CD8-positive, alpha-beta memory T cell (primary cell): ENCODE data around the gene SOX9. TPM values are rescaled to one million over a fixed set of nuclear protein-coding genes. Genes with fewer than 3 reads are reported as not detected.
"Not testable (repeated sequence)": the region's sequence is repeated elsewhere in the genome, so short reads cannot be mapped to it uniquely, and the experiment has no call there.

Source experiments
- CTCF ChIA-PET: fragments of 350-600 bp; sonication (Branson Sonifier 250); formaldehyde crosslinking; loops from one replicate; lab custom pipeline; 2021; ENCODE audit warnings: antibody characterized with exemption; lab: Charles Lee
- POLR2A ChIA-PET: fragments of 350-600 bp; sonication (Branson Sonifier 250); formaldehyde crosslinking; loops from one replicate; lab custom pipeline; 2021; ENCODE audit warnings: antibody characterized with exemption; lab: Charles Lee
- DNase-seq, 5 donors: peaks; one replicate each; pipeline versions ENCODE4 v3.0.0 to v3.0.0-alpha.2; 2020 to 2022; ENCODE audit warnings: mixed read lengths in 1 of 5
- H3K27ac ChIP-seq: one replicate; pipeline ENCODE4 v1.7.0; 2013; ENCODE audit warnings: low read depth, mild to moderate bottlenecking, low read length, moderate library complexity
- H3K27me3 ChIP-seq: 2 replicates; pipeline ENCODE4 v1.7.0; 2013; ENCODE audit warnings: low read length, mild to moderate bottlenecking; ENCODE audit not compliant: insufficient read depth, poor library complexity, severe bottlenecking
- H3K36me3 ChIP-seq: 2 replicates; pipeline ENCODE4 v1.7.0; 2013; ENCODE audit warnings: mild to moderate bottlenecking, low read length, moderate library complexity; ENCODE audit not compliant: insufficient read depth
- H3K4me1 ChIP-seq: 2 replicates; pipeline ENCODE4 v1.7.0; 2013; ENCODE audit warnings: mild to moderate bottlenecking, low read length, moderate library complexity; ENCODE audit not compliant: insufficient read depth
- H3K4me3 ChIP-seq: 2 replicates; pipeline ENCODE4 v1.7.0; 2013; ENCODE audit warnings: mild to moderate bottlenecking, low read length
- H3K9me3 ChIP-seq: 2 replicates; pipeline ENCODE4 v1.7.0; 2013; ENCODE audit warnings: mild to moderate bottlenecking, low read length
- H3K27ac Mint-ChIP-seq, 8 donors: one replicate each; pipeline ENCODE4 v1.8.0; 2020 to 2021; ENCODE audit warnings: mixed read lengths in 8 of 8, mild to moderate bottlenecking in 6 of 8, inconsistent platforms in 3 of 8, moderate library complexity in 3 of 8
- H3K27me3 Mint-ChIP-seq, 2 donors: one replicate each; pipeline ENCODE4 v1.8.0; 2020 to 2021; ENCODE audit warnings: mixed read lengths in 2 of 2, mild to moderate bottlenecking in 1 of 2, moderate library complexity in 1 of 2
- H3K36me3 Mint-ChIP-seq, 3 donors: one replicate each; pipeline ENCODE4 v1.8.0; 2020 to 2021; ENCODE audit warnings: mixed read lengths in 3 of 3, inconsistent platforms in 1 of 3, mild to moderate bottlenecking in 1 of 3
- H3K4me1 Mint-ChIP-seq, 3 donors: one replicate each; pipeline ENCODE4 v1.8.0; 2020 to 2021; ENCODE audit warnings: mixed read lengths in 3 of 3, inconsistent platforms in 1 of 3, mild to moderate bottlenecking in 1 of 3
- H3K4me3 Mint-ChIP-seq, 7 donors: one replicate each; pipeline ENCODE4 v1.8.0; 2020 to 2021; ENCODE audit warnings: mixed read lengths in 7 of 7, mild to moderate bottlenecking in 6 of 7, moderate library complexity in 4 of 7, inconsistent platforms in 2 of 7
- H3K9me3 Mint-ChIP-seq, 5 donors: one replicate each; pipeline ENCODE4 v1.8.0; 2020 to 2022; ENCODE audit warnings: mixed read lengths in 5 of 5, mild to moderate bottlenecking in 3 of 5, moderate library complexity in 2 of 5, inconsistent platforms in 1 of 5
- polyA plus RNA-seq: library from polyadenylated mRNA; unstranded; fragments of 300-500 nt; fragmentation: Illumina TruSeq; gene quantifications from one replicate; pipeline ENCODE4 v1.2.3, GENCODE V29; 2021
- total RNA-seq, 2 experiments: library from RNA; stranded (reverse); gene quantifications; one replicate each; pipeline ENCODE4 v1.2.3, GENCODE V29; 2021

Gene SOX9
- total and polyA plus RNA-seq, 3 experiments from 2014 or later: not detected

- Mint-ChIP-seq H3K27me3 (peaks cover 1 to 8% of the 10 kb centered on the region in 2 donors), H3K4me1 (no peaks in the 10 kb centered on the region), H3K36me3 (no peaks in the 10 kb centered on the region), H3K9me3 (peaks cover 4 to 12% (median 5%) of the 10 kb centered on the region in 5 donors), H3K4me3 (no peak overlapping the region), H3K27ac (no peak overlapping the region)
- Histone ChIP-seq H3K4me1 (no peaks in the 10 kb centered on the region), H3K36me3 (no peaks in the 10 kb centered on the region), H3K9me3 (no peaks in the 10 kb centered on the region), H3K4me3 (no peak overlapping the region), H3K27ac (no peak overlapping the region), H3K27me3 (no peaks in the 10 kb centered on the region)
- POLR2A ChIA-PET: no interaction called here
- CTCF ChIA-PET: no interaction called here
- DNase-seq: no peak
These were observed 16.3 kb downstream of the SOX9 start for GRCh38 chr17:72137161-72137560.

- H3K36me3 Mint-ChIP-seq: no peaks in the 10 kb centered on the region
- H3K4me1 Mint-ChIP-seq: no peaks in the 10 kb centered on the region
- H3K9me3 ChIP-seq: no peaks in the 10 kb centered on the region
- no peaks in the 10 kb centered on the region for H3K27me3 ChIP-seq
- no peak overlapping the region for H3K27ac Mint-ChIP-seq
- no peak overlapping the region for H3K4me3 ChIP-seq
- no peaks in the 10 kb centered on the region for H3K36me3 ChIP-seq
- DNase-seq: no peak
- no peak overlapping the region for H3K27ac ChIP-seq
- CTCF ChIA-PET: no interaction called here
- POLR2A ChIA-PET: no interaction called here
- peaks cover 1 to 8% of the 10 kb centered on the region in 2 donors for H3K27me3 Mint-ChIP-seq
- H3K4me3 Mint-ChIP-seq: no peak overlapping the region
- peaks cover 4 to 12% (median 5%) of the 10 kb centered on the region in 5 donors for H3K9me3 Mint-ChIP-seq
- H3K4me1 ChIP-seq: no peaks in the 10 kb centered on the region
These were observed 18.4 kb downstream of the SOX9 start for GRCh38 chr17:72139212-72139611.

- no peak for DNase-seq
- Mint-ChIP-seq H3K4me3 (no peak overlapping the region), H3K4me1 (no peaks in the 10 kb centered on the region), H3K27ac (no peak overlapping the region), H3K36me3 (no peaks in the 10 kb centered on the region), H3K9me3 (peaks cover 0 to 12% (median 5%) of the 10 kb centered on the region in 5 donors), H3K27me3 (peaks cover 0 to 4% of the 10 kb centered on the region in 2 donors)
- H3K4me3 ChIP-seq: no peak overlapping the region
- H3K9me3 ChIP-seq: no peaks in the 10 kb centered on the region
- CTCF ChIA-PET: no interaction called here
- no peaks in the 10 kb centered on the region for H3K27me3 ChIP-seq
- H3K27ac ChIP-seq: no peak overlapping the region
- H3K36me3 ChIP-seq: no peaks in the 10 kb centered on the region
- POLR2A ChIA-PET: no interaction called here
- no peaks in the 10 kb centered on the region for H3K4me1 ChIP-seq
These were observed 20.5 kb downstream of the SOX9 start for GRCh38 chr17:72141336-72141735.

GRCh38 chr17:72142097-72142496, 21.3 kb downstream of the SOX9 start:
- H3K27me3 Mint-ChIP-seq, H3K27me3 ChIP-seq, H3K4me1 Mint-ChIP-seq, H3K4me1 ChIP-seq, H3K27ac Mint-ChIP-seq, H3K4me3 ChIP-seq, H3K36me3 ChIP-seq, H3K9me3 ChIP-seq, H3K27ac ChIP-seq, DNase-seq, H3K4me3 Mint-ChIP-seq, H3K36me3 Mint-ChIP-seq, POLR2A ChIA-PET, CTCF ChIA-PET: not testable (repeated sequence)
- peaks cover 0 to 15% (median 2%) of the 10 kb centered on the region in 5 donors for H3K9me3 Mint-ChIP-seq

GRCh38 chr17:72142614-72143013, 21.8 kb downstream of the SOX9 start:
- H3K27ac Mint-ChIP-seq: no peak overlapping the region
- DNase-seq: no peak
- Histone ChIP-seq H3K4me3 (no peak overlapping the region), H3K36me3 (no peaks in the 10 kb centered on the region), H3K4me1 (no peaks in the 10 kb centered on the region), H3K27ac (no peak overlapping the region), H3K9me3 (no peaks in the 10 kb centered on the region), H3K27me3 (no peaks in the 10 kb centered on the region)
- ChIA-PET CTCF (no interaction called here), POLR2A (no interaction called here)
- peaks cover 0 to 4% of the 10 kb centered on the region in 2 donors for H3K27me3 Mint-ChIP-seq
- peaks cover 0 to 15% (median 2%) of the 10 kb centered on the region in 5 donors for H3K9me3 Mint-ChIP-seq
- no peak overlapping the region for H3K4me3 Mint-ChIP-seq
- no peaks in the 10 kb centered on the region for H3K36me3 Mint-ChIP-seq
- H3K4me1 Mint-ChIP-seq: no peaks in the 10 kb centered on the region

- Histone ChIP-seq H3K4me1 (no peaks in the 10 kb centered on the region), H3K27ac (no peak overlapping the region), H3K4me3 (no peak overlapping the region), H3K9me3 (no peaks in the 10 kb centered on the region), H3K36me3 (no peaks in the 10 kb centered on the region), H3K27me3 (no peaks in the 10 kb centered on the region)
- Mint-ChIP-seq H3K36me3 (no peaks in the 10 kb centered on the region), H3K9me3 (peaks cover 0 to 15% (median 2%) of the 10 kb centered on the region in 5 donors), H3K4me1 (no peaks in the 10 kb centered on the region), H3K4me3 (no peak overlapping the region), H3K27ac (no peak overlapping the region), H3K27me3 (peaks cover 0 to 4% of the 10 kb centered on the region in 2 donors)
- CTCF ChIA-PET: no interaction called here
- POLR2A ChIA-PET: no interaction called here
- DNase-seq: no peak
These were observed 22.4 kb downstream of the SOX9 start for GRCh38 chr17:72143245-72143644.

- DNase-seq: no peak
- H3K27me3 ChIP-seq: no peaks in the 10 kb centered on the region
- H3K27me3 Mint-ChIP-seq: peaks cover 0 to 5% of the 10 kb centered on the region in 2 donors
- H3K27ac ChIP-seq: no peak overlapping the region
- peaks cover 0 to 11% (median 4%) of the 10 kb centered on the region in 5 donors for H3K9me3 Mint-ChIP-seq
- H3K4me3 ChIP-seq: no peak overlapping the region
- no peaks in the 10 kb centered on the region for H3K9me3 ChIP-seq
- H3K36me3 ChIP-seq: no peaks in the 10 kb centered on the region
- no peaks in the 10 kb centered on the region for H3K4me1 ChIP-seq
- H3K4me3 Mint-ChIP-seq: no peak overlapping the region
- ChIA-PET POLR2A (no interaction called here), CTCF (no interaction called here)
- H3K36me3 Mint-ChIP-seq: peaks cover 0 to 2% (median 0%) of the 10 kb centered on the region in 3 donors
- no peaks in the 10 kb centered on the region for H3K4me1 Mint-ChIP-seq
- H3K27ac Mint-ChIP-seq: no peak overlapping the region
These were observed 23.3 kb downstream of the SOX9 start for GRCh38 chr17:72144101-72144500.

- POLR2A ChIA-PET: no interaction called here
These were observed 24.7 kb downstream of the SOX9 start for GRCh38 chr17:72145562-72145961.

More at GRCh38 chr17:72145562-72145961, 24.7 kb downstream of the SOX9 start:
- CTCF ChIA-PET: no interaction called here
- Mint-ChIP-seq H3K27ac (no peak overlapping the region), H3K4me3 (no peak overlapping the region), H3K4me1 (no peaks in the 10 kb centered on the region), H3K9me3 (peaks cover 0 to 10% (median 2%) of the 10 kb centered on the region in 5 donors), H3K36me3 (peaks cover 0 to 2% (median 0%) of the 10 kb centered on the region in 3 donors), H3K27me3 (peaks cover 0 to 4% of the 10 kb centered on the region in 2 donors)
- H3K9me3 ChIP-seq: no peaks in the 10 kb centered on the region
- H3K4me1 ChIP-seq: no peaks in the 10 kb centered on the region
- no peak for DNase-seq
- no peaks in the 10 kb centered on the region for H3K36me3 ChIP-seq
- H3K27me3 ChIP-seq: no peaks in the 10 kb centered on the region
- H3K4me3 ChIP-seq: no peak overlapping the region
- no peak overlapping the region for H3K27ac ChIP-seq
